GM12865 (cell line): Measurements from ENCODE around the gene SLC24A3.

Source experiments
- DNase-seq: peaks from one replicate; pipeline ENCODE4 v3.0.0; 2010; ENCODE audit warnings: low read depth
- H3K4me3 ChIP-seq: 2 replicates; pipeline ENCODE4 v1.5.1; 2011; ENCODE audit warnings: mild to moderate bottlenecking, low read depth, low read length, control low read depth
- CTCF ChIP-seq: IDR thresholded peaks from 2 replicates; pipeline ENCODE4 v1.5.1; 2011; ENCODE audit warnings: low read length, control low read depth, low read depth, inconsistent platforms; ENCODE audit not compliant: insufficient read depth; ENCODE audit errors: missing control alignments

Gene SLC24A3

GRCh38 chr20:19236371-19237055 lies 24.1 kb downstream of the SLC24A3 start:
- TF ChIP-seq CTCF, result no peak
- no peak for DNase-seq

GRCh38 chr20:19241440-19241839 lies 29.0 kb downstream of the SLC24A3 start:
- H3K4me3 ChIP-seq, result no peak overlapping the region
- no peak for DNase-seq
- no peak for TF ChIP-seq CTCF

More at GRCh38 chr20:19236371-19237055, 24.1 kb downstream of the SLC24A3 start:
- no peak overlapping the region for H3K4me3 ChIP-seq

- H3K4me3 ChIP-seq, result no peak overlapping the region
- no peak for TF ChIP-seq CTCF
- DNase-seq, result no peak
Observed at GRCh38 chr20:19244291-19244690, 31.8 kb downstream of the SLC24A3 start.

- peak; percentile 12 for TF ChIP-seq CTCF
- DNase-seq, result peak; percentile 18
- H3K4me3 ChIP-seq, result no peak overlapping the region
Observed at GRCh38 chr20:19249106-19249879, 36.9 kb downstream of the SLC24A3 start.

- H3K4me3 ChIP-seq, result no peak overlapping the region
- no peak for DNase-seq
- TF ChIP-seq CTCF, result no peak
Observed at GRCh38 chr20:19250346-19250745, 37.9 kb downstream of the SLC24A3 start.

GRCh38 chr20:19251506-19251905 lies 39.1 kb downstream of the SLC24A3 start:
- TF ChIP-seq CTCF, result no peak
- no peak for DNase-seq
- no peak overlapping the region for H3K4me3 ChIP-seq
